K562 (cell line): Measurements from ENCODE around the gene NNAT. TPM values are rescaled to one million over a fixed set of nuclear protein-coding genes. Genes with fewer than 3 reads are reported as not detected.

Experiments used
- ATAC-seq: fragments of 200-7000 bp; cut with Tn5 transposase; 3 replicates; pipeline ENCODE4 v1.9.1; 2020; ENCODE audit warnings: moderate library complexity
- BruUV-seq: library from RNA; stranded (reverse); fragments of 400-500 nt; replicated peaks from 2 replicates; lab custom pipeline; 2021; lab: Mats Ljungman, UMichigan
- CTCF ChIA-PET: fragments of 300-600 bp; formaldehyde crosslinking; extraction: SDS; loops from one replicate; lab custom pipeline; 2021; ENCODE audit warnings: low intra/inter-chr PET ratio; lab: Yijun Ruan, JAX
- POLR2A ChIA-PET: fragments of 300-600, 350-650 bp; sonication (Branson Sonifier 250); formaldehyde crosslinking; extraction: SDS; loops from one replicate; lab custom pipeline; 2021; ENCODE audit warnings: antibody characterized with exemption, inconsistent platforms; lab: Yijun Ruan, JAX
- DNase-seq, 4 experiments: peaks; one replicate each; pipeline versions ENCODE4 v3.0.0 to v3.0.0-alpha.2; 2011 to 2018; ENCODE audit warnings: low spot score in 3 of 4, mixed read lengths in 3 of 4; ENCODE audit errors: extremely low read depth in 1 of 4
- FAIRE-seq: peaks from 2 replicates; lab custom pipeline; 2011; peaks lifted over from hg19 to GRCh38; lab: Jason Lieb, UNC
- H2AFZ ChIP-seq: 2 replicates; pipeline ENCODE4 v1.6.0; 2011; ENCODE audit warnings: low read depth, low read length, control low read depth, inconsistent platforms
- H3K27ac ChIP-seq: fragments of 200-600 bp; 3 replicates; pipeline ENCODE4 v1.8.0; 2011; ENCODE audit warnings: low read depth, mild to moderate bottlenecking, control low read depth, inconsistent platforms, low read length, moderate library complexity, mixed read lengths; ENCODE audit errors: extremely low read depth
- H3K27me3 ChIP-seq, 2 experiments: fragments of 300-600 bp in 1 of 2; 2 replicates in 1 of 2; 3 replicates in 1 of 2; pipeline versions ENCODE4 v1.6.0 to v1.8.0; 2011; ENCODE audit warnings: inconsistent platforms in 2 of 2, low read length in 2 of 2, mild to moderate bottlenecking in 1 of 2, mixed read lengths in 1 of 2, moderate library complexity in 1 of 2; ENCODE audit not compliant: control insufficient read depth in 2 of 2, insufficient read depth in 2 of 2
- H3K36me3 ChIP-seq: fragments of 300-600 bp; 3 replicates; pipeline ENCODE4 v1.8.0; 2011; ENCODE audit warnings: mild to moderate bottlenecking, low read length, inconsistent platforms; ENCODE audit not compliant: control insufficient read depth, insufficient read depth
- H3K4me1 ChIP-seq, 2 experiments: fragments of 200-600 bp in 1 of 2; replicated peaks in 1 of 2; 2 replicates in 1 of 2; 3 replicates in 1 of 2; pipeline versions ENCODE4 v1.5.1 to v1.8.0; 2011; ENCODE audit warnings: inconsistent platforms in 2 of 2, low read length in 2 of 2, mild to moderate bottlenecking in 1 of 2, mixed read lengths in 1 of 2, moderate library complexity in 1 of 2; ENCODE audit not compliant: control insufficient read depth in 2 of 2, insufficient read depth in 2 of 2
- H3K4me2 ChIP-seq: 2 replicates; pipeline ENCODE4 v1.6.1; 2011; ENCODE audit warnings: low read length, control low read depth, inconsistent platforms, mixed read lengths; ENCODE audit not compliant: insufficient read depth
- H3K4me3 ChIP-seq: fragments of 200-600 bp; sonication (generic), shearing (Covaris generic); 2 replicates; pipeline ENCODE4 v1.5.1; 2016; ENCODE audit warnings: control low read depth, inconsistent platforms
- H3K79me2 ChIP-seq: fragments of 200-600 bp; 3 replicates; pipeline ENCODE4 v1.8.0; 2011; ENCODE audit warnings: low read length, inconsistent platforms; ENCODE audit not compliant: control insufficient read depth, insufficient read depth
- H3K9ac ChIP-seq, 2 experiments: 2 replicates each; pipeline versions ENCODE4 v1.6.0 to v1.6.1; 2011; ENCODE audit warnings: low read depth in 2 of 2, low read length in 2 of 2, control low read depth in 1 of 2, inconsistent platforms in 1 of 2, mild to moderate bottlenecking in 1 of 2, mixed read lengths in 1 of 2; ENCODE audit not compliant: insufficient read depth in 1 of 2
- H3K9me1 ChIP-seq: one replicate; pipeline ENCODE4 v1.6.0; 2011; ENCODE audit warnings: inconsistent platforms, mild to moderate bottlenecking, low read length, moderate library complexity; ENCODE audit not compliant: control insufficient read depth, insufficient read depth
- H3K9me3 ChIP-seq: replicated peaks from 2 replicates; pipeline ENCODE4 v1.5.1; 2011; ENCODE audit warnings: low read depth, low read length, inconsistent platforms; ENCODE audit not compliant: control insufficient read depth, insufficient read depth
- H4K20me1 ChIP-seq: replicated peaks from 2 replicates; pipeline ENCODE4 v1.6.1; 2011; ENCODE audit warnings: low read length, inconsistent platforms, mixed read lengths; ENCODE audit not compliant: control insufficient read depth, insufficient read depth
- ARID4B ChIP-seq: sonication (generic); formaldehyde crosslinking; IDR thresholded peaks from 2 replicates; pipeline ENCODE4 v1.8.0; 2022; ENCODE audit warnings: mild to moderate bottlenecking, missing genetic modification reagents
- C11orf30 ChIP-seq: fragments of 450-650 bp; IDR thresholded peaks from 2 replicates; pipeline ENCODE4 v1.6.1; 2016; ENCODE audit warnings: low read depth, mild to moderate bottlenecking
- CEBPB ChIP-seq: fragments of 450-650 bp; IDR thresholded peaks from 2 replicates; pipeline ENCODE4 v1.6.1; 2016; ENCODE audit warnings: missing genetic modification characterization, missing compliant biosample characterization
- ELK3 ChIP-seq: fragments of 450-650 bp; formaldehyde crosslinking; IDR thresholded peaks from 2 replicates; pipeline ENCODE4 v1.4.0; 2020; ENCODE audit warnings: mild to moderate bottlenecking
- ETS1 ChIP-seq: conservative IDR thresholded peaks from 2 replicates; pipeline ENCODE4 v1.6.1; 2011; ENCODE audit warnings: low read depth, mild to moderate bottlenecking, low read length; ENCODE audit not compliant: control insufficient read depth
- KAT2B ChIP-seq: IDR thresholded peaks from one replicate; pipeline ENCODE4 v1.6.1; 2012; ENCODE audit warnings: low read depth, mild to moderate bottlenecking, control low read depth, inconsistent platforms, low read length, moderate library complexity
- MTA3 ChIP-seq: fragments of 450-650 bp; formaldehyde crosslinking; IDR thresholded peaks from 2 replicates; pipeline ENCODE4 v1.6.1; 2017; ENCODE audit warnings: mild to moderate bottlenecking, borderline replicate concordance
- PHB ChIP-seq: fragments of 250-450 bp; sonication (Bioruptor Pico); IDR thresholded peaks from 2 replicates; pipeline ENCODE4 v1.5.0; 2021
- POLR3A ChIP-seq: IDR thresholded peaks from 2 replicates; pipeline ENCODE4 v1.6.1; 2011; ENCODE audit warnings: borderline replicate concordance, mild to moderate bottlenecking, moderate library complexity; ENCODE audit not compliant: insufficient read length, insufficient read depth; ENCODE audit errors: extremely low read depth
- ZNF280A ChIP-seq: fragments of 450-650 bp; IDR thresholded peaks from 2 replicates; pipeline ENCODE4 v1.6.1; 2018; ENCODE audit warnings: mild to moderate bottlenecking, low read depth; ENCODE audit not compliant: partially characterized antibody
- ZNF644 ChIP-seq: fragments of 200-800 bp; sonication (Bioruptor generic); IDR thresholded peaks from 2 replicates; pipeline ENCODE4 v1.6.1; 2016; ENCODE audit warnings: low read depth, missing genetic modification characterization, missing compliant biosample characterization
- ZNF830 ChIP-seq: fragments of 250-450 bp; sonication (Bioruptor Pico); IDR thresholded peaks from 2 replicates; pipeline ENCODE4 v1.5.0; 2021; ENCODE audit warnings: mild to moderate bottlenecking
- WGBS: fragments of 100-300 bp; shearing (Covaris generic); methylation state at CpG from one replicate; pipeline ENCODE4 v1.1.6; 2016; ENCODE audit warnings: low coverage, mixed read lengths; ENCODE audit not compliant: insufficient coverage; ENCODE audit errors: missing lambda C conversion rate; 5-methylcytosine and 5-hydroxymethylcytosine counted together
- in situ Hi-C: fragments of 300-500 bp; cut with MboI; formaldehyde crosslinking; loops from 4 replicates; pipeline ENCODE4 v1.15.0; 2018; ENCODE audit warnings: inconsistent platforms, mixed read lengths
- intact Hi-C: fragments of 100-400 bp; cut with micrococcal nuclease; formaldehyde crosslinking; loops from 2 replicates; pipeline ENCODE4 v1.14.2; 2022
- polyA plus RNA-seq, 8 experiments: library from polyadenylated mRNA; depleted of rRNA in 4 of 8; stranded (reverse) in 5 of 8; unstranded in 3 of 8; fragments of >200 nt; fragmentation: Nextera tagmentation in 2 of 8; fragmentation: Illumina TruSeq in 1 of 8; extraction: Ambion mirVana in 2 of 8; extraction: Trizol in 1 of 8; gene quantifications; 2 replicates each; pipeline versions ENCODE4 v1.2.1 to v1.2.3, GENCODE V29; 2011 to 2014; ENCODE audit warnings: inconsistent platforms in 1 of 8, missing spikeins in 1 of 8
- total RNA-seq, 7 experiments: library from RNA; depleted of rRNA in 6 of 7; stranded (reverse); fragments of >200 nt in 6 of 7; fragmentation: Illumina TruSeq in 2 of 7; extraction: Trizol in 2 of 7; gene quantifications; 2 replicates each; pipeline versions ENCODE4 v1.2.1 to v1.2.3, GENCODE V29; 2011 to 2021; ENCODE audit warnings: low replicate concordance in 1 of 7
- TF ChIP-seq, protein P1 (sequence below), 2 experiments: fragments of 450-650 bp; IDR thresholded peaks; 2 replicates each; pipeline ENCODE4 v1.6.1; 2016

The NNAT gene
- total and polyA plus RNA-seq, 9 of the 15 experiments (the other 6 are each of a cell fraction or from before 2014, with no cell fraction given): 0.13 TPM; not detected in 8

- peaks cover 2 to 39% of the 10 kb centered on the region in 2 experiments; a peak in 4 of 5 replicates for H3K27me3 ChIP-seq
- DNase-seq: no peak
- 0% methylated on average over 4 of the region's 4 CpGs for WGBS
- H3K36me3 ChIP-seq: no peaks in the 10 kb centered on the region
- H3K4me2 ChIP-seq: no peak overlapping the region
- FAIRE-seq: no peak
- H3K9me1 ChIP-seq: no peaks in the 10 kb centered on the region
- no peaks in the 10 kb centered on the region; a peak in 1 of 5 replicates for H3K4me1 ChIP-seq
- no peak overlapping the region for H3K4me3 ChIP-seq
- ChIA-PET POLR2A (no interaction called here), CTCF (no interaction called here)
- H2AFZ ChIP-seq: no peak overlapping the region
- no TSS peak for BruUV-seq
- ATAC-seq: no peak
- no peak overlapping the region for H3K9ac ChIP-seq
- no peak overlapping the region for H3K27ac ChIP-seq
- H4K20me1 ChIP-seq: no peaks in the 10 kb centered on the region
- H3K9me3 ChIP-seq: no peaks in the 10 kb centered on the region
- intact Hi-C loops: no loop called here
- H3K79me2 ChIP-seq: no peaks in the 10 kb centered on the region
- in situ Hi-C loops: no loop called here
- TF ChIP-seq CEBPB (tag) (no peak), ZNF280A (no peak), ARID4B (no peak), ETS1 (no peak), ZNF644 (tag) (no peak), PHB (CRISPR knock-in tag) (no peak), KAT2B (no peak), MTA3 (no peak), C11orf30 (no peak), ZNF830 (CRISPR knock-in tag) (no peak), ELK3 (CRISPR knock-in tag) (no peak), POLR3A (no peak)
- TF ChIP-seq, protein P1, sequence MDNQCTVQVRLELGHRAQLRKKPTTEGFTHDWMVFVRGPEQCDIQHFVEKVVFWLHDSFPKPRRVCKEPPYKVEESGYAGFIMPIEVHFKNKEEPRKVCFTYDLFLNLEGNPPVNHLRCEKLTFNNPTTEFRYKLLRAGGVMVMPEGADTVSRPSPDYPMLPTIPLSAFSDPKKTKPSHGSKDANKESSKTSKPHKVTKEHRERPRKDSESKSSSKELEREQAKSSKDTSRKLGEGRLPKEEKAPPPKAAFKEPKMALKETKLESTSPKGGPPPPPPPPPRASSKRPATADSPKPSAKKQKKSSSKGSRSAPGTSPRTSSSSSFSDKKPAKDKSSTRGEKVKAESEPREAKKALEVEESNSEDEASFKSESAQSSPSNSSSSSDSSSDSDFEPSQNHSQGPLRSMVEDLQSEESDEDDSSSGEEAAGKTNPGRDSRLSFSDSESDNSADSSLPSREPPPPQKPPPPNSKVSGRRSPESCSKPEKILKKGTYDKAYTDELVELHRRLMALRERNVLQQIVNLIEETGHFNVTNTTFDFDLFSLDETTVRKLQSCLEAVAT (IDR thresholded peaks at IDR 0.05): no peak
Measured at GRCh38 chr20:37558779-37559178, 37.7 kb downstream of the NNAT start.
